Mammary epithelial cell (primary cell): Measurements from ENCODE around the gene MARK3.

Experiments
- EZH2 ChIP-seq: IDR thresholded peaks from 2 replicates; pipeline ENCODE4 v1.6.1; 2012; ENCODE audit warnings: low read length, inconsistent platforms, borderline replicate concordance
- TF ChIP-seq, protein P1 (sequence below), 2 donors: IDR thresholded peaks in 1 of 2; conservative IDR thresholded peaks in 1 of 2; 2 replicates each; pipeline ENCODE4 v1.5.1; 2011 to 2012; ENCODE audit warnings: inconsistent platforms in 2 of 2, low read length in 2 of 2, mild to moderate bottlenecking in 2 of 2, control low read depth in 1 of 2, low read depth in 1 of 2; ENCODE audit not compliant: insufficient read depth in 1 of 2; ENCODE audit errors: extremely low read depth in 1 of 2

DNA sequence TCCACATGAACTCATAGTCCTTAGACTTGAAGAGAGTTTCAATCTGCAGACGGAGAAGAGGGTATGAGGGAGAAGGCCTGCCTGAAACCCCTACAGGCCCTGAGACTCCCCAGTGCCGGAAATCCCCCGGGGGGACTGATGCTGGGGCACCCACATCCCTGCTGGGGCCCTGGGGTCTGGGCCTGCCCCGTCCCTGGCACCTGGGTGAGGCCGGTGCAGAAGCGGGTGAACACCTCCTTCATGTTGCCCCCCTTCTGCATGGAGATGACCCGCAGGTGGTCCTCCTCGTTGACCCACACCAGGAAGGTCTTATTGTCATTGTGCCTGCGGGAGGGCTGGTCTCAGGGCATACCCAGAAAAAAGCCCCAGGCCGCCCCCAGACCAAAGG, 135.0 kb downstream of the MARK3 start:
- TF ChIP-seq, protein P1, sequence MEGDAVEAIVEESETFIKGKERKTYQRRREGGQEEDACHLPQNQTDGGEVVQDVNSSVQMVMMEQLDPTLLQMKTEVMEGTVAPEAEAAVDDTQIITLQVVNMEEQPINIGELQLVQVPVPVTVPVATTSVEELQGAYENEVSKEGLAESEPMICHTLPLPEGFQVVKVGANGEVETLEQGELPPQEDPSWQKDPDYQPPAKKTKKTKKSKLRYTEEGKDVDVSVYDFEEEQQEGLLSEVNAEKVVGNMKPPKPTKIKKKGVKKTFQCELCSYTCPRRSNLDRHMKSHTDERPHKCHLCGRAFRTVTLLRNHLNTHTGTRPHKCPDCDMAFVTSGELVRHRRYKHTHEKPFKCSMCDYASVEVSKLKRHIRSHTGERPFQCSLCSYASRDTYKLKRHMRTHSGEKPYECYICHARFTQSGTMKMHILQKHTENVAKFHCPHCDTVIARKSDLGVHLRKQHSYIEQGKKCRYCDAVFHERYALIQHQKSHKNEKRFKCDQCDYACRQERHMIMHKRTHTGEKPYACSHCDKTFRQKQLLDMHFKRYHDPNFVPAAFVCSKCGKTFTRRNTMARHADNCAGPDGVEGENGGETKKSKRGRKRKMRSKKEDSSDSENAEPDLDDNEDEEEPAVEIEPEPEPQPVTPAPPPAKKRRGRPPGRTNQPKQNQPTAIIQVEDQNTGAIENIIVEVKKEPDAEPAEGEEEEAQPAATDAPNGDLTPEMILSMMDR (conservative IDR thresholded peaks at IDR 0.05 in 1 of 2, IDR thresholded peaks at IDR 0.05 in 1 of 2; ENCODE audit: extremely low read depth in 1 of 2, insufficient read depth in 1 of 2, low read depth in 1 of 2, low read length in 2 of 2): no peak
- TF ChIP-seq EZH2: no peak
